Endometrial microvascular endothelial cells (primary cell): ENCODE data around the gene ZFYVE9. TPM values are rescaled to one million over a fixed set of nuclear protein-coding genes. Genes with fewer than 3 reads are reported as not detected.

Experiments
- total RNA-seq: library from RNA; depleted of rRNA; stranded (reverse); fragments of >200 nt; gene quantifications from one replicate; pipeline ENCODE4 v1.2.3, GENCODE V29; 2015; ENCODE audit errors: inconsistent ontology term

ZFYVE9 gene
- total RNA-seq, 1 donor from 2014 or later = 19.6 TPM

Other genes starting within 250 kb of the ZFYVE9 start
- gene RAB3B, start 151.4 kb upstream of the ZFYVE9 start, total RNA-seq = 1.6 TPM
- gene KTI12, start 108.3 kb upstream of the ZFYVE9 start, total RNA-seq = 18.9 TPM
- gene TXNDC12, start 86.9 kb upstream of the ZFYVE9 start, total RNA-seq = 69.9 TPM
- gene BTF3L4, start 85.8 kb upstream of the ZFYVE9 start, total RNA-seq = 41.7 TPM
- 21.8 TPM for gene CC2D1B, start 224.1 kb downstream of the ZFYVE9 start, total RNA-seq